Fibroblast of pulmonary artery (primary cell): ENCODE data around the gene FAM3D.

Experiments used
- DNase-seq: peaks from one replicate; pipeline ENCODE4 v3.0.0-alpha.2; 2010; ENCODE audit warnings: low read depth
- H3K4me3 ChIP-seq: replicated peaks from 2 replicates; pipeline ENCODE4 v1.5.1; 2011; ENCODE audit warnings: low read depth, mild to moderate bottlenecking, control low read depth, low read length, moderate library complexity
- CTCF ChIP-seq: IDR thresholded peaks from 2 replicates; pipeline ENCODE4 v1.5.1; 2011; ENCODE audit warnings: mild to moderate bottlenecking, control low read depth, low read length, inconsistent platforms; ENCODE audit errors: missing control alignments

FAM3D gene

GRCh38 chr3:58597770-58598310 is 68.7 kb downstream of the FAM3D start:
- no peak overlapping the region for H3K4me3 ChIP-seq
- no peak for TF ChIP-seq CTCF
- no peak for DNase-seq

GRCh38 chr3:58596834-58597518 is 69.6 kb downstream of the FAM3D start:
- H3K4me3 ChIP-seq: no peak overlapping the region
- DNase-seq: no peak
- TF ChIP-seq CTCF: no peak

- no peak for DNase-seq
- no peak overlapping the region for H3K4me3 ChIP-seq
- TF ChIP-seq CTCF: no peak
Observed at GRCh38 chr3:58594117-58594516, 72.5 kb downstream of the FAM3D start.

- no peak for DNase-seq
- TF ChIP-seq CTCF: no peak
Observed at GRCh38 chr3:58591517-58592510, 74.8 kb downstream of the FAM3D start.

GRCh38 chr3:58588030-58588614 is 78.5 kb downstream of the FAM3D start:
- H3K4me3 ChIP-seq: no peak overlapping the region
- peak; percentile 61 for DNase-seq
- TF ChIP-seq CTCF: no peak

More at GRCh38 chr3:58591517-58592510, 74.8 kb downstream of the FAM3D start:
- H3K4me3 ChIP-seq: no peak overlapping the region

- no peak overlapping the region for H3K4me3 ChIP-seq
- DNase-seq: no peak
- no peak for TF ChIP-seq CTCF
Observed at GRCh38 chr3:58586776-58587192, 79.8 kb downstream of the FAM3D start.
